Muscle layer of duodenum (tissue), 2 donors: ENCODE measurements around the gene FOXB2.
"Not testable (repeated sequence)": the region's sequence is repeated elsewhere in the genome, so short reads cannot be mapped to it uniquely, and the experiment has no call there.

ENCODE experiments used
- H3K27ac ChIP-seq: one replicate; pipeline ENCODE4 v1.7.0; 2013; ENCODE audit warnings: mild to moderate bottlenecking, low read length
- H3K27me3 ChIP-seq: one replicate; pipeline ENCODE4 v1.7.0; 2013; ENCODE audit warnings: low read depth, mild to moderate bottlenecking, control low read depth, low read length
- H3K36me3 ChIP-seq, 2 donors: one replicate each; pipeline ENCODE4 v1.7.0; 2013; ENCODE audit warnings: low read length in 2 of 2, control low read depth in 1 of 2, mild to moderate bottlenecking in 1 of 2; ENCODE audit not compliant: insufficient read depth in 2 of 2, control insufficient read depth in 1 of 2
- H3K4me1 ChIP-seq, 2 donors: one replicate each; pipeline ENCODE4 v1.7.0; 2013; ENCODE audit warnings: low read length in 2 of 2, mild to moderate bottlenecking in 2 of 2, control low read depth in 1 of 2, moderate library complexity in 1 of 2; ENCODE audit not compliant: insufficient read depth in 2 of 2, control insufficient read depth in 1 of 2
- H3K4me3 ChIP-seq, 2 donors: one replicate each; pipeline ENCODE4 v1.7.0; 2013; ENCODE audit warnings: low read length in 2 of 2, low read depth in 1 of 2, mild to moderate bottlenecking in 1 of 2
- H3K9me3 ChIP-seq, 2 donors: one replicate each; pipeline ENCODE4 v1.7.0; 2013; ENCODE audit warnings: low read length in 2 of 2, control low read depth in 1 of 2, mild to moderate bottlenecking in 1 of 2; ENCODE audit not compliant: control insufficient read depth in 1 of 2
- donor health status: healthy.

Gene FOXB2

DNA sequence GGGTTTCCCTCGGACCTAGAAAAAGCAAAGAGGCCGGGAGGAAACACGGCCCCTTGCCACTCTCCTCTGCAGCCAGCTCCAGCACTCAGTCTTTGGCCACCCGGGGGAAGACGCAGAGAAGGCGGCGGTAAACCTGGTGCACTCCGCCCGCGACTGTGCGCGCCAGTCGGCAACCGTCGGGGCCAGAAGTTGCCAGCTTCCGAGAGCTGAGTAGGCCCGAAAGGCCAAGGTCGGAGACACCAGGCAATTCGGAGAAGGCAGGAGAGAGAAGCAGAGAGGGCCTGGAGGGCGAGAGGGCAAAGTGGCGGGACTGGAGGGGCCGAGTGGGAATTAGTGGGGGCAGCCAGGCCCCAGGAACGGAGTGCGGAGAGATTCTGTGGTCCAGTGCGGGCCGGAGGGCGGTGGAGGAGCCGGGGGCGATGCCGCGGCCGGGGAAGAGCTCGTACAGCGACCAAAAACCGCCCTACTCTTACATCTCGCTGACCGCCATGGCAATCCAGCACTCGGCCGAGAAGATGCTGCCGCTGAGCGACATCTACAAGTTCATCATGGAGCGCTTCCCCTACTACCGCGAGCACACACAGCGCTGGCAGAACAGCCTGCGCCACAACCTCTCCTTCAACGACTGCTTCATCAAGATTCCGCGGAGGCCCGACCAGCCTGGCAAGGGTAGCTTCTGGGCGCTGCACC is at the start of gene FOXB2:
Gene FOXB2 (plus strand): TSS at position 420 of the 690 bp plus-strand sequence. CDS start 0 bp downstream, at position 420.
- Histone ChIP-seq H3K27me3 (peaks cover 91% of the 10 kb centered on the region), H3K27ac (no peak within 1 kb of the TSS), H3K9me3 (no peaks in the 10 kb centered on the region), H3K4me1 (peaks cover 0 to 69% of the 10 kb centered on the region in 2 donors), H3K36me3 (no peaks in the 10 kb centered on the region), H3K4me3 (peak within 1 kb of the TSS in 1 of 2 donors; percentile 48)

DNA sequence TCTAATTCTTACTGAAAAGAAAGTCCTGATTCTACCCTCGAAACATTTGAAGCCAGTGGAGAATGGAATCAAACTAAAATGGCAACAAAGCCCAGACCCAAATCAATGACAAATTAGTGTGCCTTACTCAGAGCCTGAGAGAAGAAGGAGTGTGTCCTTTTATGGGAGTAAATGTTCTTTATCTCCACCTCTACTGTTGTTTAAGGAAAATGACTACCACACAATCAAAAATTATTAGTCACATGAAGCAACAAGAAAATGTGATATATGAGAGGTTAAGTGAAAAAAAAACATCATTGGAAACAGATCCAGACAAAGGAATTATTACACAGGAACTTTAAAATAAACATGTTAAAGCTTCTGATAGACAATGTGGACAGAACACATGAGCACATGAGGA is 49.7 kb upstream of the FOXB2 start:
- peaks cover 0 to 5% of the 10 kb centered on the region in 2 donors for H3K9me3 ChIP-seq
- no peaks in the 10 kb centered on the region for H3K36me3 ChIP-seq
- no peak overlapping the region for H3K27ac ChIP-seq
- no peaks in the 10 kb centered on the region for H3K4me1 ChIP-seq
- H3K4me3 ChIP-seq, result no peak overlapping the region
- H3K27me3 ChIP-seq, result no peaks in the 10 kb centered on the region

DNA sequence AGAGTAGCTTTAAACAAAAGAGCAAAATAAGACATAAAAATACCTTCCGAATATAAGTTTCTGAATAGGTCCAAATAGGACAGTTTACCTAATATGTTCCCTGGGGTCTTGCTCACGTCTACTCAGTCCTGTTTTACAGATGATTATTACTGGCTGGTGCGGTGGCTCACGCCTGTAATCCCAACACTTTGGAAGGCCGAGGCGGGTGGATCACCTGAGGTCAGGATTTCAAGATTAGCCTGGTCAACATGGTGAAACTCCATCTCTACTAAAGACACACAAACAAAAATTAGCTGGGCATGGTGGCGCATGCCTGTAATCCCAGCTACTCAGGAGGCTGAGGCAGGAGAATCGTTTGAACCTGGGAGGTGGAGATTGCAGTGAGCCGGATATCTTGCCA is 40.6 kb upstream of the FOXB2 start:
- H3K4me3 ChIP-seq, H3K27me3 ChIP-seq: not testable (repeated sequence)

DNA sequence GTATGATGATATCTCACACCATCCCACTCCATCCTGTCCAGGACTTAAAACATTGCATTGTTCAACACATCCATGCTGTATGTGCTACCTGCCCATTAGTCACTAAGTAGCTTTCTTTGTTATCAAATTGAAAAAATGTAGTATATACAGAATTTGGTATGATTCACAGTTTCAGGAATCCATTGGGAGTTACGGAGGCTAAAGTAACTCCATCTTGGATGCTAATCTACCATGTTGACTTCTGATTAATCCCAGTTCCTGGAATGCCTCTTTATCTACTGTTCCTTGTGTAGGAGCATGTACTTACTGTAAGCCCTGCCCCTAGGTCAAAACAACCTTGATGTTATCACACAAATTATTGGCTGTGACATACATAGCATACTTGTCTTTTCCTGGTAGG is 38.9 kb upstream of the FOXB2 start:
- H3K27ac ChIP-seq, result no peak overlapping the region
- no peaks in the 10 kb centered on the region for H3K36me3 ChIP-seq
- no peaks in the 10 kb centered on the region for H3K27me3 ChIP-seq
- no peaks in the 10 kb centered on the region for H3K4me1 ChIP-seq
- no peaks in the 10 kb centered on the region for H3K9me3 ChIP-seq
- H3K4me3 ChIP-seq, result no peak overlapping the region

More for the DNA sequence above, 40.6 kb upstream of the FOXB2 start:
- not testable (repeated sequence) for H3K27ac ChIP-seq, H3K36me3 ChIP-seq, H3K4me1 ChIP-seq, H3K9me3 ChIP-seq

DNA sequence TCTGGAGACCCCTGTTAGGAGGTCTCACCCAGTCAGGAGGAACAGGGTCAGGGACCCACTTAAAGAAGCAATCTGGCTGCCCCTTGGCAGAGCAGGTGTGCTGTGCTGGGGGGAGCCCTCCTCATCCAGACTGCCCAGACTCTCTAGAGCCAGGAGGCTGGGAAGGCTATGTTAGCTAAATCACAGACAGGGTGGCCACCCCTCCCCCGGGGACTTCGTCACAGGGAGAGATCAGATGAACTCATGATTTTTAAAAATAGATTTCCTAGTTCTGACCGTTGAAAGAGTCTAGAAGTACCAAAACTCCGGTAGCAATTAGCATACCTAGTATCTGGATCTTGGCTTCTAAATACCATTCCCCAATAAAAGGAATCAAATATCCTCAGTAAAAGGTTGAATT is 35.0 kb upstream of the FOXB2 start:
- no peaks in the 10 kb centered on the region for H3K4me1 ChIP-seq
- H3K27me3 ChIP-seq, result no peaks in the 10 kb centered on the region
- no peak overlapping the region for H3K4me3 ChIP-seq
- no peak overlapping the region for H3K27ac ChIP-seq
- H3K9me3 ChIP-seq, result no peaks in the 10 kb centered on the region
- H3K36me3 ChIP-seq, result no peaks in the 10 kb centered on the region

DNA sequence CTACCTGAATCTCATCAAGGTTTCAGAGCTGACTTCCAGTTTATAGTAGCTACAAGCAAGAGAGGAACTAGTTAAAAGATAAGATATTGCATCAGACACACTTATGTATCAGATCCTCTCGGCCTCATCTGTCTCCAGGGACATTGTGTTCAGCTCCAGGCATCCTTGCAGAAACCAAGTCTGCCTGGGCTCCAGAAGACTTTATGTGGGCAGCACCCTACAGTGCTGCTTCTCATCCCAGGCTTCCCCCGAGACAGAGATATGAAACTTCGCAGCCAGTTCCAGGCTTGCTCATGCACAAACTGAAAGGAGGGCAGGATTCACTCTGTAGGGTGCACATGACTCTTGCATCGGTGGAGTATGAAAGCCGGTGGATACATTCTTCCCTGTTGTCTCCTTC is 33.9 kb upstream of the FOXB2 start:
- no peaks in the 10 kb centered on the region for H3K4me1 ChIP-seq
- H3K4me3 ChIP-seq, result no peak overlapping the region
- no peaks in the 10 kb centered on the region for H3K27me3 ChIP-seq
- no peaks in the 10 kb centered on the region for H3K36me3 ChIP-seq
- no peaks in the 10 kb centered on the region for H3K9me3 ChIP-seq
- no peak overlapping the region for H3K27ac ChIP-seq

DNA sequence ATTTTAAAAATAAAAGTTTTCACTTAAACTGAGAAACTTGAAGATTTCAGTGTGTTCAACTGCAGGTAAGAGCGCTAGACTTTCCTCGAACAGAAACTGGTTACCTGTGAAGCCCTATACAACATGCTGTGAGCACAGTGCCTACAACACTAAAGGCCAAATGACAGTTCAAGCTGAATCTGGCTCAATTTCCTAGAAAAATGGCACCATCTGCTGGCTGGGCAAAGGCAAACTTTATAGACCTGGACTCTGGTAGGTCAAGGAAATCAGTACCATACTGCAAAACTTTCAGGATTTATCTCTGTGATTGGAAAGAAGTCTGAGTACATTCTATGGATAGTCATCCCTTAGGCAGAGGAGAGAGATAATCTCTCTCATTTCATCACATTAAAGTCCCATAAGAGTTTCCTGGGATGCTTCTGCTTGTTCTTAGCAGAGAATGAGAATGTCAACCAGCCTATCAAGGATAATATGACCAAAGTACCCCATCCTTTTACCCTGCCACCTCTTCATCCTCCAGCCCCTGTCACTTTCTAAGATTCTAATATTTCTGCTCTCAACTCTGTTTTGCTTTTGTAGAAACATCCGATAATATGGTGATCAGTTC is 31.8 kb upstream of the FOXB2 start:
- Histone ChIP-seq H3K36me3 (no peaks in the 10 kb centered on the region), H3K27ac (no peak overlapping the region), H3K27me3 (no peaks in the 10 kb centered on the region), H3K4me3 (no peak overlapping the region), H3K9me3 (no peaks in the 10 kb centered on the region), H3K4me1 (no peaks in the 10 kb centered on the region)

DNA sequence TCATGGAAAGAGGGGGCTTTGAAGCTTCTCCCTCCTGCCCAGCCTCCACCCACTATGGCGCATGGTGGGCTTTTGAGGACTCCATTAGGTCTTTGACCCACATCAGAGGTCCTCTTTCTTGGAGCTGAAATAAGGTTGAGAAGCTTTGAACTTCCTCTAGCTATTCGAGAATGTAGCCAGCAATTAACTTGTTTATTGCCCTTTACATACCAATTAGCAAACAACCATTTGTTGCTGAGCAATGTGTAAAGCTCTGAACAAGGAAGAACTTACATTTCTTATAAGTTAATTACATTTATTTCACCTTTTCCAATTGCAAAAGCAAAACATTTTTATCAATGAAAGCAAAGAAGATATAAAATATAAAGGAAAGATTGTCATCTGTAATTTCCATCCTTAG is 30.5 kb upstream of the FOXB2 start:
- H3K27me3 ChIP-seq, result no peaks in the 10 kb centered on the region
- no peaks in the 10 kb centered on the region for H3K36me3 ChIP-seq
- no peaks in the 10 kb centered on the region for H3K9me3 ChIP-seq
- H3K4me1 ChIP-seq, result no peaks in the 10 kb centered on the region
- H3K27ac ChIP-seq, result no peak overlapping the region
- H3K4me3 ChIP-seq, result no peak overlapping the region

DNA sequence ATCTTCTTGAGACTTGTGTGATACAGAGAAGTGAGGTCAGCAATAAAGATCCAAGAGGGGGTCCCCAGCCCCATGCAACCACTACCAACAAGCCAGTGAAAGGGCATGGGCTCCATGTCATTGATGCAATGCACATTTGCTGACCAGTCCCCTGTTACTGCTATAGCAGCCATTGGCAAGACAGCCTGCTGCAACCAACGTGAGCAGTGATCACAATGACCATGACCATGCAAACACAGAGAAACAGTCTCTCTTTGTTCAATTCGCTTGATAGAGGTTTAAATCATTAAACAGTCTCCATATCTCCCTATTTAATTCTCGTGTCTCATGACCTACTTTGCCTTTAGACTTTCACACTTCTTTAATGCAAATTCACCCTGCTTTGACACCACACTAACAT is 30.0 kb upstream of the FOXB2 start:
- no peaks in the 10 kb centered on the region for H3K27me3 ChIP-seq
- no peaks in the 10 kb centered on the region for H3K9me3 ChIP-seq
- H3K27ac ChIP-seq, result no peak overlapping the region
- H3K36me3 ChIP-seq, result no peaks in the 10 kb centered on the region
- no peak overlapping the region for H3K4me3 ChIP-seq
- H3K4me1 ChIP-seq, result no peaks in the 10 kb centered on the region

DNA sequence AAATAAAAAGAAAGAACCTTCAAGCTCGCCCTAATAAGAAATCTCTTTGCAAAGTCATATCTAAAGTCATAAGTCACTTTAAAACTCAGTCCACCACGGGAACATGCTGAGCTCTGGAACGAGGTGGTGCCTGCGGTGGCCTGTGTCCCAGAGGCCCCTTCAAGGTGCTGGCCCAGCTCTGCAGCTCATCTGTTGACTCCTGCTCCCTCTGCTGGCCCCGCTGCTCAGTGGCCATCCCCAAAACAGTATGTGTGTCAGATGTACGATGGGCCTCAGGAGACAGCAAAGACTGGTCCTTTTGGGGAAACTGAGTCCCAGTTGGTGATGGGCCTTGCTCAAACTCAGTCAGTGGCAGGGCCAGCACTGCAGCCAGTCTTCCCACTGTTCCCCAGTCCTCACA is 22.8 kb upstream of the FOXB2 start:
- H3K9me3 ChIP-seq, result no peaks in the 10 kb centered on the region
- no peak overlapping the region for H3K27ac ChIP-seq
- no peaks in the 10 kb centered on the region for H3K4me1 ChIP-seq
- no peaks in the 10 kb centered on the region for H3K27me3 ChIP-seq
- no peak overlapping the region for H3K4me3 ChIP-seq
- no peaks in the 10 kb centered on the region for H3K36me3 ChIP-seq

DNA sequence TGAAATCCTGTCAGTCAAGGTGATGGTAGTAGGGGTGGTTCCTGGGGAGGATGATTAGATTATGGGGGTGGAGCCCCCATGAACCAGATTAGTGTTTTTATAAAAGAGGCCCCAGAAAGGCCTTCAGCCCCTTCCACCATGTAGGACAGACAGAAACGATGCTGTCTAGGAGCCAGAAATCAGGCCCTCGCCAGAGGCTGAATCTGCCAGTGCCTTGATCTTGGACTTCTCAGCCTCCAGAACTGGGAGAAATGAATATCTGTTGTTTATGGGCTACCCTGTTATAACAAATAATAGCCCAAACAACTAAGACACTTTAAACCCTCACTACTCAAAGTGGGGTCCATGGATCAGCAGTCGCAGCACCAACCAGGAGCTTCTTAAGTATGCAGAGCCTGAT is 20.2 kb upstream of the FOXB2 start:
- no peaks in the 10 kb centered on the region for H3K9me3 ChIP-seq
- H3K4me1 ChIP-seq, result no peaks in the 10 kb centered on the region
- H3K27ac ChIP-seq, result no peak overlapping the region
- H3K4me3 ChIP-seq, result no peak overlapping the region
- no peaks in the 10 kb centered on the region for H3K36me3 ChIP-seq
- H3K27me3 ChIP-seq, result no peaks in the 10 kb centered on the region

DNA sequence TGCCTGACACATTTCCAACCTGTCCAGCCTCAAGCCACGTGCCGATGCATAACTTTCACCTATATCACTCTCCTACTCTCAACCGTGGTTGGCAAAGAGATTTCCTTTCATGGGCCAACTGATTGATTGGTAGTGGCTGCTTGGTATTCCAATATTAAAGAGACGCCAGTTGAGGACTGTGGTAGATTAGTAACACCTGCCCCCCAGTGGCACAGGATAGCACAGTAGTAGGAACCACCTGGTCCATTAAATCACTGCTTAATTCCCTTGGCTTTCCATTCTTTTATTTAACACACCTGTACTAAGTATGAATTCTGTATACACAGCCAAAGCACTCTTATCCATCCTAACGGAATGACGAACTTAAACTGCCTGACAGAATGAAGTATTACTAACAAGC is 19.1 kb upstream of the FOXB2 start:
- no peaks in the 10 kb centered on the region for H3K36me3 ChIP-seq
- no peaks in the 10 kb centered on the region for H3K9me3 ChIP-seq
- no peak overlapping the region for H3K4me3 ChIP-seq
- no peak overlapping the region for H3K27ac ChIP-seq
- no peaks in the 10 kb centered on the region for H3K27me3 ChIP-seq
- no peaks in the 10 kb centered on the region for H3K4me1 ChIP-seq
